ENCODE measurements around the gene GRM8.

Gene GRM8

GRCh38 chr7:127080576-127080975 is 172.2 kb downstream of the GRM8 start:
- no peak for TF ChIP-seq CTCF (IDR thresholded peaks at IDR 0.05; ENCODE audit: low read depth, low read length)
- DNase-seq (ENCODE audit: extremely low read depth, low read depth), result no peak

- DNase-seq (ENCODE audit: extremely low read depth, low read depth), result no peak
- no peak for TF ChIP-seq CTCF (IDR thresholded peaks at IDR 0.05; ENCODE audit: low read depth, low read length)
Measured at GRCh38 chr7:127066974-127067373, 185.8 kb downstream of the GRM8 start.

GRCh38 chr7:127059475-127059874 is 193.3 kb downstream of the GRM8 start:
- TF ChIP-seq CTCF (IDR thresholded peaks at IDR 0.05; ENCODE audit: low read depth, low read length), result no peak
- DNase-seq (ENCODE audit: extremely low read depth, low read depth), result no peak

GRCh38 chr7:127057918-127058317 is 194.8 kb downstream of the GRM8 start:
- no peak for TF ChIP-seq CTCF (IDR thresholded peaks at IDR 0.05; ENCODE audit: low read depth, low read length)
- no peak for DNase-seq (ENCODE audit: extremely low read depth, low read depth)

GRCh38 chr7:127056202-127056601 is 196.5 kb downstream of the GRM8 start:
- DNase-seq (ENCODE audit: extremely low read depth, low read depth), result no peak

GRCh38 chr7:127047521-127047920 is 205.2 kb downstream of the GRM8 start:
- TF ChIP-seq CTCF (IDR thresholded peaks at IDR 0.05; ENCODE audit: low read depth, low read length), result no peak
- no peak for DNase-seq (ENCODE audit: extremely low read depth, low read depth)

More at GRCh38 chr7:127056202-127056601, 196.5 kb downstream of the GRM8 start:
- TF ChIP-seq CTCF (IDR thresholded peaks at IDR 0.05; ENCODE audit: low read depth, low read length), result no peak

- TF ChIP-seq CTCF (IDR thresholded peaks at IDR 0.05; ENCODE audit: low read depth, low read length), result no peak
- DNase-seq (ENCODE audit: extremely low read depth, low read depth), result no peak
Measured at GRCh38 chr7:127041689-127042452, 210.9 kb downstream of the GRM8 start.
